Measurements from ENCODE around the gene RAX.
"Not testable (repeated sequence)": the region's sequence is repeated elsewhere in the genome, so short reads cannot be mapped to it uniquely, and the experiment has no call there.

The RAX gene

DNA sequence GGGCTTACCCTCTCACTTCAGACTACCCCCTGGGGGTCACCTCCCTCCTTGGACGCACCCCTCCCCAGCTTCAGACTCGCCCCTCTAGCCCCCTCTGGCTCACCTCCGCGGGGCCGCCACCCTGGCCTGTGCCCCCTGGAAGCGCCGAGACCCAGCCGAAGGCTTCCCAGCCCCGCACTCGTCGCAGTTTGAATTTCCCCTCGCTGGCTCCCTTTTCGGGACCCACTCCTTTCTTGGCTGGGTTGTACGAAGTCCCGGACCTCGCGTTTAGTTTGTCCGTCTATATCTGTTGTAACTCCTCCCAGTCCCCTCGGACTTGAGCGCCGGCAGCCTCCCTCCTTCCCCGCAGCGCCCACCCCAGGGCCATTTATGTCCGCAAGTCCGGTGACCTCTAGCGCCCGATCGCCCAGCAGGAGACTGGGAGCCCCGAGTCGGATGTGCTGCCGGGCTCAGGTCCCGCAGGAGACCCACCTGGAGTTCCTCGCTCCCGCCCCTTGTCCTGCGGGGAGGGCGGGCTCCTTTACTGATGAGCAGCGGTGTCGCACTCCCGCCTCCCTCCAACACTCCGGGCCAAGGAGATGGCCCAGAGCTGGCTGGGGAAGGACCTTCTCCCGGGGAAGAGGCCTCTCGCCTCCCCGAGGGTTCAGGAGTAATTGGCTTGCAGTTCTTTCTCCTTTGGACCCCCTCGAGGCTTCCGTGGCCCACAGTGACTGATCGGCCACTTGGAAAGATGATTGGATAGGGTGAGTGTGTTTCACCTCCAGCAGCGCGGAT lies 692 bp upstream of the RAX start:
- DNase-seq (ENCODE audit: low read depth in 2 of 2): no peak

DNA sequence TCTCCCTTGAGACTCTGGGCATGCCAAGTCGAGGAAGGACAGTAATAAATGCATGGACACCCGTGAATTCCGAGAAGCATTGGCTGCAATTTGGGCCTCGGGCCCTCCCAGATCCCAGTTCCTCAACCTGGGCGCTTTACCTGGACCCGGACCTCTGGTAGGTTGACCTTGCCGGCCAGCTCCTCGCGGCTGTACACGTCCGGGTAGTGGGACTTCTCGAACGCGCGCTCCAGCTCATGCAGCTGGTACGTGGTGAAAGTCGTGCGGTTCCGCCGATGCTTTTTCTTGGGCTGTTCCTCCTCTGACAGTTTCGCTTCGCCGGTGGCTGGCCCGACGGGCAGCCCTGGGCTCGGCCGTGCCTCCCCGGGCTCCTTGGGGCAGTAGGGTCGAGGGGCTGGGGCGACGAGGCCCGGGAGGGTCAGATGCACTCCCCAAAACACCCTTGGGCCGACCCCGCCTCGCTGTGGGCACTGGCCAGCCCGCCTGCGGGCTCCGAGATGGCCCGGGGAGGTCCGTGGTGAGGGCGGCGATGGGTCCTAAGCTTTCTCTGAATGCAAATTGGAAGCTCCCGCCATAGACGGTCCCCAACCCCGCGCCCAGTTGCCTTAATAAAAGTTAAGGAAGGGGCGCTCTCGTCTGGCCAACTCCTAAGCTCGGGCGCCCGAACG lies 899 bp downstream of the RAX start:
- no peak for DNase-seq (ENCODE audit: low read depth in 2 of 2)

DNA sequence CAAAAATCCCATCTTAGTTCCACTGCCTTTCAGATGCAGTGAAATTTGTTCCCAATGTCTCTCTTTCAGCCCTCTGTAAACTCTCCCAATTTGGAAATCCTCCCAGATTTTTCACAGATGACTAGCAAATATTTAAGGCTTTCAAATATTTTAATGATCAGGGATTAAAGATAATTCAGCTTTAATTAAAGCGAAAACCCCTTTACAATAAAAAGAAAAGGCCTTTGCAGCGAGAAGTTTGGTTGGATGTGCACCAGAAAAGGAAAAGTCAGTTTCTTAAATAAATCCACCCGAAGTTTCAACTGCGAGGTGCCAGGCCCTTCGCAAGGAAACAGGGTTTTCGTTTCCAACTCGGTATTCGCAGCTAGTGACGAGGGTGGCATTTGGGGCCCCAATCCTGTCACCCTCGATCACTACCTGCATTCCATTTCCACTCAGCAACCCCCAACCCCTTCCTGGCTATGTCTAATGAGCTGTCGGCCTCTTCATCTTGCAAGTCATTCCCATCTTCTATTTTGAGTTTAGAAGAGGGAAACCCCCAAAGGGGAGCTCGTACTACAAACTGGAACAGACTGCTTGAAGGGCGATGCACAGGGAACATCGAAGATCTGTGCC lies 1.5 kb downstream of the RAX start:
- DNase-seq (ENCODE audit: low read depth in 2 of 2): no peak

DNA sequence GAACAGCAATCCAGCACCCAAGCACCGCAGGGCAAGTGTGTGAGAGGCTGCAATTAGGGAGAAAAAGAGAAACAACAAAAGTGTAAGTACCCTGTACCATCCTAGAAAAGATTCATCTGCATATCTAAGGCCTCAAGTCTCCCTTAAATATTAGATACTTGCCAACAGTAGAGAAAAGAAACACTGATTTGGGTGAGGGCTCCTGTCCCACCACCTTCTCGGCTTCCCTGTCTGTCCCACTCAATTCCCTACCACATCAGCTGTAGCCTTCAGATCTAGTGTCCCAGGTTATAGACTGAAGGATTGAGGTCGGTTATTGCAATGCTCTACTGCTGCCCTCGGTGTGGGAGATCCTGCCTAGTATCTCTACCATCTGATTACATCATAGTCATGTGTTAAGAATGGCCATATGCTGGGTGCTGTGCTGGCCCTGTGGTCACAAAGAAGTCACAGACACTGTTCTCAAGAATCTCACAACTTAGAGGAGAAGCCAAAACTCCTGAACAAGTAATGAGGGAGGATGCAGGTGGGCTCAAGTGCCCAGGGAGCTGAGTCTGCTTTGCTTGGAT lies 2.5 kb downstream of the RAX start:
- DNase-seq (ENCODE audit: low read depth in 2 of 2): no peak

DNA sequence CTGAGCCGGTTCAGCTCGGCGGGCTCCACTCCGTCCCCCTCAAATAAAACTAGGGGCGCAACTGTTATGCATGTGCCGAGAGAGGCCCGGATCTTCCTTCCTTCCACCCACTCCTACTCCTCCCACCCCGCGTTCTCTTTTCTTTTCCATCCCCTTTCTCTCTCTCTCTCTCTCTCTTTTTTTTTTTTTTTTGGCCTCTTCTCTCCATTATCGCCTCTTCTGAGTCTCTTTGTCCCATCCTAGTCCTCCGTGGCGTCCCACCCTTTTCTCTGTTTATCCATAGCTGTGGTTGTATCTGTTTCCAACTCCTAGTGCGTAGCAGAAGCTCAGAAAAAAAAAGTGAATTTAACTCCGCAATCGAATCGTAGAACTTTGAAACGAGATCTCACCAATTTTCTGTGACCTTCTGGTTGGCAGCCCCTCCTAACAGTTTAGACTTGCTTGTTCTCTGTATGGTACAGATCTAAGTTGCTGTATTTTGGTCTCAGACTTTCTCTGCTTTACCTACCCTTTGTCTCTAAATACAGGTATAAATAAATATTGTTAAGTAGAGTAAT lies 3.6 kb downstream of the RAX start:
- no peak for DNase-seq (ENCODE audit: low read depth in 2 of 2)

DNA sequence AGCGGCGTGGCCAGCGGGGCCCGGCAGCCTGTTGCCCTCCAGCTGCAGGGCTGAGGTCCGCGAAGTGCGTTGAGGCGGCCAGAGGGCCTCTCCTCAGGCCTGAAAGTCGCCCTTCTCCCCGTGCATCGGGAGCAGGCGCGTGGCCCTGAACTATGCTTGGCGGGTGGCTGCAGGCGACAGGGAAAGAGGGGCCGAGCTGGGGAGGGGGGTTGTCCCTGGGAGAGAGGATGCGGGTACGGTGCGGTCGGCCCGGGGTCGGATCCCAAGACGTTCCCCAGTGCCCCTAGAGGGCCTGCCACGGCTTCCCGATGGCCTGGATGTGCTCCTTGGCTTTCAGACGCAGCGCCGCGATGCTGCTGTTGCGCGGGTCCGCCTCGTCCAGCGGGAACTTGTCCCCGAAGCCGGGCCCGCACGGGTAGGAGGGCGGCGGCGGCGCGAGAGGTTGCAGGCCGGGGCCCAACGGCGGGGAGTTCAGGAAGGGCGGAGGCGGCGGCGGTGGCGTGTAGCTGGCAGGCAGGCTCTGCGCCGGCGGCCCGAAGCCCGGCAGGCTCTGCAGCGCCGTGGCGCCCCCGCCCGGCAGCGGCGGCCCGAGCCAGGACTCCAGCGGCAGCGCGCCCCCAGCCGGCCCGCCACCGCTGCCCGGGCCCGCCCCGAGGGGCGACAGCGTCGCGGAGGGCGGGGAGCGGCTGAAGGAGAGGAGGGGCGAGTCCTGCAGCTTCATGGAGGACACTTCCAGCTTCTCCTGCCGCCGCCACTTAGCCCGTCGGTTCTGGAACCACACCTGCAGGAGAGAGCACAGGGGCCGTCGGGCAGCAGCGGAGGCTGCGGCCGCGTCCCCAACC lies 4.3 kb downstream of the RAX start:
- DNase-seq (ENCODE audit: low read depth in 2 of 2): no peak

DNA sequence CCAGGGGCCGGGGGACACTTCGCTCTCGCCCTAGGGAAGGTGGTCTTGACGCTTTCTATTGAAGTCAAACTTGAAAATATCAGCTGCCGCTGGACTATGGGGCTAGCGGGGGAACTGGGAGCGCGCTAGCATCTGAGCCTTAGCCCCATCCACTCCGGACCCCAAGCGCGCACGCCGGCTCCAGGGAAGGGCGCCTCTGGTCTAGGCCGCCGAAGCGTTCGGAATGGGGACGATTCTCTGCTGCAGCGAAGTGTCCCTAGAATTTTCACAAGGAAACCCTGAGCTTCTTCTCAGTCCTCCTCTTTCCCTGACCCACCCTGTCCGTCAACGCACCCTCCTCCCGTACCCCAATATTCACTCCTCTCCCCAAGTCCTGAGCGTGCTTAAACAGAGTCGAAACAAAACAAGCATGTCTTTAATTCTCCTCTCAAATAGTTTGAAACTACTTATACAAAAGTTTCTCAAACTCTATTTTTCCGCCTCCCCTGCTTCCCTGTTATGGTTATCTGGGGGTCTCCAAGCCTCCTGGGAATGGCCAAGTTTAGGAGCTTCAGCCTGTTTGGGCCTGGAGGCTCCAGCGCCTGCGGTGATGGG lies 5.0 kb downstream of the RAX start:
- DNase-seq (ENCODE audit: low read depth in 2 of 2): no peak

DNA sequence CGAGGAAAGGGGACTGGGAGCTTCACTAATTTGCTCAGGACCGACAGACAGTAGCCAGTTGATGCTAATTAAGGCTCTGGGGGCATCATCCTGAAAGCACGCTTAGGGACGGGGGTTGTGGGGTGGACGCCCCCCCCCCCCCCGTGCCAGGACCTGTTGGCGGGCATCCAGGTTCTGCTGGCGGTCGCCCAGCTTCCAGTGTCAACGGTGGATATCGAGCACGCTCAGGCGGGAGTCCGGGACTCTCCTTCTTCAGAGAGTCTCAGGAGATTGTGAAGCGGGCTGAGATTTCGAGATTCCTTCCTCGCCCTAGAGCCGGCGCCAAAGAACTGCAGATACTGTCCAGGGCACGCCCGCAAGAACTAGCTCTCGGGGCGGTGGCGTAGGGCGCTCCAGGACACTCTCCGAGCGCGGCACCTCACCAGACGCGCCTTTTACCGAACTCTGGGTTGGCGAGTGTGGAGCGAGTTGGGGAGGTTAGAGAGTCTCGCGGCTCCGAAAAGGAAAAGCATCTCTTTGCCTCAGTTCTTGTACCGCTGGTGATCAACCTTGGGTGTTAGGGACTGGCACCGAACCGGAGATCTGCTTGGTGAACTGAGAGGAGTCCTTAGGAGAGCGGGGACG lies 5.6 kb downstream of the RAX start:
- DNase-seq (ENCODE audit: low read depth in 2 of 2): no peak

DNA sequence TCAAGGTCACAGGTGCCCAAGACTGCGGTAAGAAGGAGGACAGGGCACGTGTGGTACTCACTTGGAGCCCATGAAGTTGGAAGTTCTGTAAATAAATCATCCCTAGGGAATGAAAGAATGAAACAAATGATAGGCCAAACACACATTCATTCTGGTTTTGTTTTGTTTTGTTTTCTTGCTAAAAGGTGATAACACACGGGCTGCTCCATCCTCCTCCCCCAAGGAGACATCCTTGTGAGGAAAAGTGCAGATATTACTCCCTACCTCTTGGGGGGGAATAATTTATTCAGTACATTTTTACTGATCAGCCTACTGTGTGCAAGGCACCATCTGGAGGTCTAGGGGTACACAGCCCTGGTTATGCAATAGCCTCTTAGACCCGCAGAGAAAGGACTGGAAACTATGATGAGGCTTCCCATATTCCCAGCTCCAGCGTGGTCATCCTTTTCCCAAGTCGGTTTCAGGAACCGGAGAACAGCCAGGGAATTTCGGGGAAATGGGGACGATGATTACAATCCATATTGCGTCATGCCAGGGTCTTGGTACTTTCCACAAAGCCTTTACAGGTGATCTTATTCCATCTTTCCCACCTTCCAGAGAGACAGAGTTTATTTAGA lies 6.3 kb downstream of the RAX start:
- no peak for DNase-seq (ENCODE audit: low read depth in 2 of 2)

DNA sequence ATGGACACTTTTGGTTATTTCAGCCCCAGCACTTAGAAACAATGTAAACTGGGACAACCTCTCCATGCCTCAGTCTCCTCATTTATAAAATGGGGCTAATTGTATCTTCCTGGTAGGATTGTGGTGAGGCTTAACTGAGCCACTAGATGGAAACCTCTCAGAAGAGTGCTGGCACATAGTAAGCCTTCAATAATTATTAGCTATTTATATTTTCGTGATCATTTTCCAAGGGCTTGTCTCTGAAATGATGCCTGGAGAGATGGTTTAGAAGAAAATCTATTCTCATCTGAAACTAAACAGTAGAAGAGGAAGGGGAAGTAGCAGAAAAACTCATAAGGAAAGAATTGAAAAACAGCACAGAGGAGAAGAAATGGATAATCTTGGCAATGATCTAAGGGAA lies 6.8 kb downstream of the RAX start:
- no peak for DNase-seq (ENCODE audit: low read depth in 2 of 2)

DNA sequence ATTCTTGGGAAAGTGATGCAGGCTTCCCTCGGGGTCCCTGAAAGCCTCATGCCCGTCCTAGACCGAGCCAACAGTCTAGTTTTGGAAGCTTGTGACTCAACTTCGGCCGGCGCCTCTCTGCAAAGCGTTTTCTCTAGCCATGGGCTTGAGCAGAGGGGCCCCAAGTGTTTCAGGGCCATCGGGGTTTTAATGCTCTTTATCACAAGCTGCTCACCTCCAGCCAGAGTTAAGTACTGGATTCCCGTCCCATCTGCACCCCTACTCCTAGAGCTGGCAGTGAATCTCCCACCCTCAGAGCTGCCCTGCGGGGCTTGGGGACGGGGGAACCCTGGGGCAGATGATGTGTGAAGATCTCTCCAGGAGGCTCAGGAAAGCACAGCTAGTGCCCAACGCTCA lies 7.3 kb downstream of the RAX start:
- DNase-seq (ENCODE audit: low read depth in 2 of 2): no peak

DNA sequence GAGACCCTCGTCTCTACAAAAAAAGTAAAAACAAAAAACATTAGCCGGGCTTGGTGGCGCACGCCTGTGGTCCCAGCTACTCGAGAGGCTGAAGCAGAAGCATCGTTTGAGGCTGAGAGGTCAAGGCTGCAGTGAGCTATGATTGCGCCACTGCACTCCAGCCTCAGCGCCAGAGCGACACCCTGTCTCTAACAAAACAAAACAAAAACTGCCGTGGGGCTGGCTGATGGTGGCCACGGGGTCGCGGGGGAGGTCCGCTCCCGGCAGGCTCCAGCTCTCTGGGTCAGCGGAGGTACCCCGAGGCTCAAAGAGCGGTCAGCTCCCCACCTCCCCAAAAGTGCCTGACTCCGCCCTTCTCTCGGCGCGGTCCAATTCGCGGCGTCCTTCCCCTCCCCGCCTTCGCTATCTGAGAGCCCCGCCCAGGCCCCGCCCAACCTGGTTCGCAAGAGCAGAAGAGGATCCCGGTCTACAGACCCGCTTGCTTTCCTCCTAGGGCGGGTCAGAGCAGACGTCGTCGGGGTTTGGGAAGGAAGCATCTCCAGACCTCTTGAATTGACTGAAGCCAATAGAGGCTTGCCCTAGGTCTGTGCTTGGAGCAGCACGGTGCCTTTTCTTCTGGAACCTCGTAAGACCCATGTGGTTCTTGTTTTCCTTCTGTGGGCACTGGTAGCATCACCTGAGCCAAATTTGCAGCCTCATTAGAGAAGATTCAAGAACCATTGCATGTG lies 7.8 kb downstream of the RAX start:
- DNase-seq (ENCODE audit: low read depth in 2 of 2): no peak

DNA sequence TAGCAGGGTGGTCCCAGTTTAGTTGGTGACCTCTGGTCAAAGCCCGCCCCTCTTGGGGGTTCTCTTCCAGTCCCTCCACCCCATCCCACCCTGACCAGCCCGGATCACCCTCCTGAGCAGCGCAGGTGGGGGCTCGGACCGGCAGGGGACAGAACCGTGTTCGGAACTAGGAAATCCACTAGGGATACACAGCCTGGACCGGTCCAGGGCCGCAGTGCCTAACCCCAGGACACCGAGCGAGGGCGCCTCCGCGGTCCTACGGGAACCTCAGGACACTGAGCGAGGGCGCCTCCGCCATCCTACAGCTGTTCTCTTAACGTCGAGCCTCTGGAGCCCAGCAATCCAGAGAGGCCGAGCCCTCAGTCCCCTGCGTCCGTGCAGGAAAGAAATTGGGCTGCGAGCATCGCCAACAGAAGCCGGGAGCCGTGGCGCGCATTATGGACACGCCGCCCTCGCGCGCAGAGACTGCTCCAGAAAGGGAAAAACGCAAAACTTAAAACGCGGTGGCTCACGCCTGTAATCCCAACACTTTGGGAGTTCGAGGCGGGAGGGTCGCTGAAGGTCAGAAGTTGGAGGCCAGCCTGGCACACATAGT lies 8.5 kb downstream of the RAX start:
- no peak for DNase-seq (ENCODE audit: low read depth in 2 of 2)

DNA sequence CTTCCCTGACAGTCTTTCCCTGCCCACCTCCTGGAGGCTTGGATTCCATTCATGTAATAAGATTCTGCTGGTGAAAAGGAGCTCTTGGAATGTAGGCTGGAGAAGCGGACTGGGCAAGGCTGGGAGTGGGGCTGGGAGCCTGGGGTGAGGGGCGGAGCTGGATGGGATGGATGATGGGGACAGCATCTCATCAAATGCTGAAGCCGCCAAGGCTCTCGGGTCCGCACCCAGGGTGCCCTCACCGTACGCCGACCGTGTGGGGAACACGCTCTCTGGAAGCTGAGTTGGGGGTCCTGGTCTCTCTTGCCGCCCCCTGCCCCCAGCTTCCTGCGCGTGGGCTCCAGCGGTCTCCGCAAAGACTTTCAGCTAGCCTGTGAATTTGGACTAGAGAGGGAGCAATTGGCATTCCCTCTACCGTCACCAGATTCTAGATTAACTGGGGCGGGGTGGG lies 9.1 kb downstream of the RAX start:
- DNase-seq (ENCODE audit: low read depth in 2 of 2): no peak

DNA sequence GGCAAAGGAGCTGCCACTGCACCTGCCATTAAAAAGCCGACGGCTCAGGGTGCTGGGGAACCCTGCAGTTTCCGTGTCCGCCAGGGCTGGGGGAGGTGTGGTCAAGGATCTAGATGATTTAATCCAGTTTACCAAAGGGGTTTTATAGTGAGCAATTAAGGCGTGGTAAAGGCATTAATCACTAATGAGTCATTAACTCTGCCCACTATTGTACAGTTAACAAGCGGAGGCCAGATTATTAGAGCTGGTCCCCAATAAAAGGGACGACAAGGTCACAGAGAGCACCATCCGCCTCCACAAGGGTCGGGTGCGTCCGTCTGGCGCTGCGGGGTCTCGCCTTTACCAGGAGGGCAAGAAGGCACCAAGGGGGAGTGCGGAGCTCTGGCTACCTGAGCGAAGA lies 9.6 kb downstream of the RAX start:
- DNase-seq (ENCODE audit: low read depth in 2 of 2): no peak

DNA sequence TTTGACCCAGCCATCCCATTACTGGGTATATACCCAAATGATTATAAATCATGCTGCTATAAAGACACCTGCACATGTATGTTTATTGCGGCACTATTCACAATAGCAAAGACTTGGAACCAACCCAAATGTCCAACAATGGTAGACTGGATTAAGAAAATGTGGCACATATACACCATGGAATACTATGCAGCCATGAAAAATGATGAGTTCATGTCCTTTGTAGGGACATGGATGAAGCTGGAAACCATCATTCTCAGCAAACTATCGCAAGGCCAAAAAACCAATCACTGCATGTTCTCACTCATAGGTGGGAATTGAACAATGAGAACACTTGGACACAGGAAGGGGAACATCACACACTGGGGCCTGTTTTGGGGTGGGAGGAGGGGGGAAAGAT lies 11.0 kb downstream of the RAX start:
- DNase-seq (ENCODE audit: low read depth in 2 of 2): not testable (repeated sequence)

DNA sequence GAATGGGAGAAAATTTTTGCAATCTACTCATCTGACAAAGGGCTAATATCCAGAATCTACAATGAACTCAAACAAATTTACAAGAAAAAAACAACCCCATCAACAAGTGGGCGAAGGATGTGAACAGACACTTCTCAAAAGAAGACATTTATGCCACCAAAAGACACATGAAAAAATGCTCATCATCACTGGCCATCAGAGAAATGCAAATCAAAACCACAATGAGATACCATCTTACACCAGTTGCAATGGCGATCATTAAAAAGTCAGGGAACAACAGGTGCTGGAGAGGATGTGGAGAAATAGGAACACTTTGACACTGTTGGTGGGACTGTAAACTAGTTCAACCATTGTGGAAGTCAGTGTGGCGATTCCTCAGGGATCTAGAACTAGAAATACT lies 11.4 kb downstream of the RAX start:
- not testable (repeated sequence) for DNase-seq (ENCODE audit: low read depth in 2 of 2)

DNA sequence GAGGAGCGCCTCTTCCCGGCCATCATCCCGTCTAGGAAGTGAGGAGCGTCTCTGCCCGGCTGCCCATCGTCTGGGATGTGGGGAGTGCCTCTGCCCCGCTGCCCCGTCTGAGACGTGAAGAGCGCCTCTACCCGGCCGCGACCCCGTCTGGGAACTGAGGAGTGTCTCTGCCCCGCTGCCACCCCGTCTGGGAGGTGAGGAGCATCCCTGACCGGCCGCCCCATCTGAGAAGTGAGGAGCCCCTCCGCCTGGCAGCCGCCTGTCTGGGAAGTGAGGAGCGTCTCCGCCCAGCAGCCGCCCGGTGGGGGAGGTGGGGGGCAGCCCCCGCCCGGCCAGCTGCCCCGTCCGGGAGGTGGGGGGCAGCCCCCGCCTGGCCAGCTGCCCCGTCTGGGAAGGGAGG lies 17.8 kb downstream of the RAX start:
- DNase-seq (ENCODE audit: low read depth in 2 of 2): not testable (repeated sequence)

DNA sequence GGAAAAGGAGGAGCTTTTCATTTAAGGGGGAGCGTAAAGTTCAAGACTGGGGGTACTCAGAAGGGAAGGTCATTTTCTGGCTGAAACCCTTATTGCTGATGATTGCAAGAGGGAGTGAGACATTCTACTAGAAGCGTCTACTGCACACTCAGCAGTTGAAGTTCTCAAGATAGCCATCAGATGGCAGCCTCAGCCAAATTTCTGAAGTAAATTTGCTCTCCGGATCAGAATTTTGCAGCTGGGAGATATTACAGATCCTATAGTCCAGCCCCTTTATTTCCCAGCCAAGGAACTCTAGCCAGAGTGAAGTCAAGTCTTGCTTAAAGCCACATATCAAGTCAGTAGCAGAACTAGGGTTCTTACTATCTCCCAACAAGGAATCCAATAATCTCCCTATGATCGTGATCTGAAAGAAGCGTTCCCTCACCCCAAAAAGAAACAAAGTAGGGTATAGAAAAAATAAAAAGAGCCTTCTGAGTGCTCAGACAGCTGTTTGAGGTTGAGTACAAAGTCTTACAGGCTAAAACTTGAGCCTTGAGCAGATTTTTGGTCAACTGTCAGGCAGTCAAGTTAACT lies 24.0 kb downstream of the RAX start:
- no peak for DNase-seq (ENCODE audit: low read depth in 2 of 2)
